Common myeloid progenitor, CD34-positive (primary cell): Measurements from ENCODE around the gene RPL37A.

Experiments
- CTCF ChIA-PET: fragments of 350-600 bp; sonication (Branson Sonifier 250); formaldehyde crosslinking; loops from one replicate; lab custom pipeline; 2021; ENCODE audit warnings: antibody characterized with exemption; lab: Charles Lee
- POLR2A ChIA-PET: fragments of 350-600 bp; sonication (Branson Sonifier 250); formaldehyde crosslinking; loops from one replicate; lab custom pipeline; 2021; ENCODE audit warnings: antibody characterized with exemption; lab: Charles Lee
- DNase-seq, 3 donors: peaks; one replicate each; pipeline versions ENCODE4 v3.0.0 to v3.0.0-alpha.2; 2013
- H3K27ac ChIP-seq, 2 experiments: 1 replicate in 1 of 2; 2 replicates in 1 of 2; pipeline ENCODE4 v1.7.0; 2013; ENCODE audit warnings: inconsistent platforms in 2 of 2, low read length in 2 of 2, mild to moderate bottlenecking in 2 of 2, low read depth in 1 of 2, moderate library complexity in 1 of 2; ENCODE audit not compliant: severe bottlenecking in 2 of 2, insufficient read depth in 1 of 2, poor library complexity in 1 of 2
- H3K27me3 ChIP-seq, 5 experiments: replicated peaks in 2 of 5; 1 replicate in 3 of 5; 2 replicates in 2 of 5; pipeline versions ENCODE4 v1.6.1 to v1.7.0; 2013; ENCODE audit warnings: low read length in 4 of 5, mild to moderate bottlenecking in 2 of 5, moderate library complexity in 2 of 5, inconsistent platforms in 1 of 5; ENCODE audit not compliant: insufficient read depth in 5 of 5, control insufficient read depth in 4 of 5
- H3K36me3 ChIP-seq, 4 experiments: 1 replicate in 2 of 4; 2 replicates in 2 of 4; pipeline versions ENCODE4 v1.6.1 to v1.7.0; 2013; ENCODE audit warnings: low read length in 3 of 4, control low read depth in 1 of 4, mild to moderate bottlenecking in 1 of 4; ENCODE audit not compliant: control insufficient read depth in 4 of 4, insufficient read depth in 4 of 4
- H3K4me1 ChIP-seq, 4 experiments: 1 replicate in 3 of 4; 2 replicates in 1 of 4; pipeline versions ENCODE4 v1.6.1 to v1.7.1; 2013; ENCODE audit warnings: low read length in 3 of 4, mild to moderate bottlenecking in 3 of 4, control low read depth in 1 of 4, inconsistent platforms in 1 of 4, moderate library complexity in 1 of 4; ENCODE audit not compliant: control insufficient read depth in 4 of 4, insufficient read depth in 4 of 4; ENCODE audit errors: control extremely low read depth in 1 of 4
- H3K4me3 ChIP-seq, 7 experiments: 1 replicate in 4 of 7; 2 replicates in 3 of 7; pipeline versions ENCODE4 v1.5.1 to v1.7.0; 2013; ENCODE audit warnings: mild to moderate bottlenecking in 7 of 7, low read length in 6 of 7, moderate library complexity in 6 of 7, inconsistent platforms in 2 of 7, low read depth in 2 of 7, control low read depth in 1 of 7; ENCODE audit not compliant: insufficient read depth in 4 of 7, control insufficient read depth in 1 of 7; ENCODE audit errors: extremely low read depth in 1 of 7
- H3K9me3 ChIP-seq, 5 experiments: 1 replicate in 4 of 5; 2 replicates in 1 of 5; pipeline versions ENCODE4 v1.6.1 to v1.7.1; 2013; ENCODE audit warnings: low read length in 4 of 5, mild to moderate bottlenecking in 2 of 5, inconsistent platforms in 1 of 5, low read depth in 1 of 5, moderate library complexity in 1 of 5; ENCODE audit not compliant: control insufficient read depth in 4 of 5, insufficient read depth in 2 of 5; ENCODE audit errors: control extremely low read depth in 1 of 5
- WGBS: methylation state at CpG from one replicate; pipeline ENCODE4 v1.1.5; 2013; ENCODE audit not compliant: insufficient coverage; 5-methylcytosine and 5-hydroxymethylcytosine counted together

Gene RPL37A

DNA sequence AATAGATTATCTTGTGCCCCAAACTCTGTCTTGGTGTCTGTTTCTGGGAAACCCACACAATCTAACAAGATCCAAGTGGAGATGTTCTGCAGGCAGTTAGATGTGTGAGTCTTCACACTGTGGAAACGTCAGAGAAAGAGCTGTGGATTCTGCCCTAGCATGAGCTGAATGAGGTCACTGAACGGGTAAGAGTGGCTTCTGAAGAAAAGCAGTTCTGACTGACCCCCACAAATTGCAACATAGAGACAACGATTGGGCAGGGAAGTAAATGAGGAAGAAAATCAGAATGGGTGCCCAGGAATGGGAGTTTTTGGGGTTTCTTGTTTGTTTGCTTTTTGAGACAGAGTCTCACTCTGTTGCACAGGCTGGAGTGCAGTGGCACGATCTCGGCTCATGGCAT is 12.9 kb upstream of the RPL37A start:
- no peak overlapping the region for H3K4me3 ChIP-seq
- H3K27me3 ChIP-seq: no peaks in the 10 kb centered on the region
- no peaks in the 10 kb centered on the region for H3K9me3 ChIP-seq
- 91% methylated on average over 4 of the region's 5 CpGs for WGBS
- POLR2A ChIA-PET: no interaction called here
- DNase-seq: no peak
- H3K4me1 ChIP-seq: peaks cover 0 to 41% (median 23%) of the 10 kb centered on the region in 4 experiments
- CTCF ChIA-PET: interaction anchor here (1.6 to 3.3 kb wide), 3 partner anchors 8 to 62 kb away, joined by 5 to 16 read pairs (median 11); no protein-coding TSS in a partner anchor
- peaks cover 5 to 19% (median 12%) of the 10 kb centered on the region in 4 experiments for H3K36me3 ChIP-seq
- H3K27ac ChIP-seq: no peak overlapping the region

DNA sequence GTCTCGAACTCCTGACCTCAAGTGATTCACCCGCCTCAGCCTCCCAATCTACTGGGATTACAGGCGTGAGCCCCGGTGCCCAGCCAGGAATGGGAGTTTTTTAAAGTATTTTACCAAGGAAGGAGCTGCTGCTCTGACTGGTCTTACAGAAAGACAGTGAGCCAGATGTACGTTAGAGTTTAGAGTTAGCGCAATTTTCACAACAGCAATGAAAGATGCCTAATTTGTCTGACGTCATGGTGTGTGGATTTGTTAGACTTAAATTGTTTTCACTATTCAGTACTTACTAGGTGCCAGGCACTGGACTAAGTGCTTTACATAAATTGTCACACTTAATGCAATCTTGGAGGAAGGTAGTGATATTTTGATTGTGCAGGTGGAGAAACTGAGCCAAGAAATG is 12.4 kb upstream of the RPL37A start:
- H3K27me3 ChIP-seq: no peaks in the 10 kb centered on the region
- WGBS: 97% methylated on average over 5 of the region's 7 CpGs
- ChIA-PET POLR2A (no interaction called here), CTCF (interaction anchor here (1.0 to 3.3 kb wide), 4 partner anchors 9 to 63 kb away, joined by 3 to 16 read pairs (median 8); no protein-coding TSS in a partner anchor)
- H3K36me3 ChIP-seq: peaks cover 5 to 17% (median 11%) of the 10 kb centered on the region in 4 experiments
- peaks cover 0 to 43% (median 23%) of the 10 kb centered on the region in 4 experiments for H3K4me1 ChIP-seq
- H3K9me3 ChIP-seq: no peaks in the 10 kb centered on the region
- H3K27ac ChIP-seq: no peak overlapping the region
- H3K4me3 ChIP-seq: no peak overlapping the region
- no peak for DNase-seq

DNA sequence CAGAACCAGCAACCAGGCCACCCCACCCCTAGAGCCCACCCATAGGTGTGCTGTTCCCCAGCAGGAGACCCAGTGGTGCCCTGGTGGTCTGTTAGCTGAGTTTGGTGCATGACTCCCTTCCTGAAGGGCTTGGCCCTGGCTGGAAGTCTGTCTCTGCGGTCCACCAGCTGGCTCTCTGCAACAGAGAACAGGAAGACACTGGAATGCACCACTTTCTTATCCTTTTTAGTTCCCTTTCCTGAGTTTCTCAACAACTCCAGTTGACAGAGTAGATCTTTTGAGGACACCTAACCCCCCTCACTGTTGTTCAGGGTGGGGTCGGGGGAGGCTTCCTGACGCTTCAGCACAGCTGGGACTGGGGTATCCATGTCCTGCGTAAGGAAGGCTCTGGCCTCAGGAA is 11.9 kb upstream of the RPL37A start:
- Histone ChIP-seq H3K36me3 (peaks cover 5 to 15% (median 11%) of the 10 kb centered on the region in 4 experiments), H3K27me3 (no peaks in the 10 kb centered on the region), H3K4me1 (peaks cover 0 to 45% (median 23%) of the 10 kb centered on the region in 4 experiments), H3K4me3 (peak overlapping the region in 1 of 7 experiments; percentile 32), H3K9me3 (no peaks in the 10 kb centered on the region), H3K27ac (no peak overlapping the region)
- peak in 2 of 3 donors; percentile 61 to 66 for DNase-seq
- WGBS: 18% methylated on average over 4 of the region's 4 CpGs
- ChIA-PET POLR2A (interaction anchor here (0.6 kb wide), 1 partner anchor 154 kb away, joined by 3 read pairs; no protein-coding TSS in a partner anchor), CTCF (interaction anchor here (1.0 to 3.3 kb wide), 3 partner anchors 9 to 29 kb away, joined by 3 to 16 read pairs (median 11); no protein-coding TSS in a partner anchor)

DNA sequence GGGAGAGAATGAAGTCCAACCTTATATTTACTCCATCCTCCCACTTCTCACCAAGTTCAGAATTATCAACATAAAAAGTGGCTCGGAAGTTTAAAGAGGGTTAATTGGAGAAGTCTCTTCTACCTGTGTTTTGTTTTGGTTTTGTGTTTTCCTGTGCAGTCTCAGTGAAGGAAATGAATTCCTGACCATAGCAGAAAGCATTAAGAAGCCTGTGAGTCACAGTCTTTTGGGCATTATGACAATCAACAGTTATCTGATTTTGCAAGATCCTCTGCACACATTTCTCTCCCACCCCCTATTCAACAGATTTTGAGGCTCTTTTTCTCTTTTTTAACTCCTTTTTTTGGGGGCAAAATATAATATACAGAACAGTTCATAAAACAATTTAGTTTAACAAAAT is 8.6 kb upstream of the RPL37A start:
- 80% methylated on average over 1 of the region's 1 CpG for WGBS
- peak in 2 of 3 donors; percentile 45 to 63 for DNase-seq
- ChIA-PET CTCF (no interaction called here), POLR2A (no interaction called here)
- H3K4me1 ChIP-seq: peaks cover 0 to 68% (median 30%) of the 10 kb centered on the region in 4 experiments
- no peaks in the 10 kb centered on the region for H3K27me3 ChIP-seq
- no peaks in the 10 kb centered on the region for H3K36me3 ChIP-seq
- no peak overlapping the region for H3K4me3 ChIP-seq
- no peak overlapping the region for H3K27ac ChIP-seq
- no peaks in the 10 kb centered on the region for H3K9me3 ChIP-seq

DNA sequence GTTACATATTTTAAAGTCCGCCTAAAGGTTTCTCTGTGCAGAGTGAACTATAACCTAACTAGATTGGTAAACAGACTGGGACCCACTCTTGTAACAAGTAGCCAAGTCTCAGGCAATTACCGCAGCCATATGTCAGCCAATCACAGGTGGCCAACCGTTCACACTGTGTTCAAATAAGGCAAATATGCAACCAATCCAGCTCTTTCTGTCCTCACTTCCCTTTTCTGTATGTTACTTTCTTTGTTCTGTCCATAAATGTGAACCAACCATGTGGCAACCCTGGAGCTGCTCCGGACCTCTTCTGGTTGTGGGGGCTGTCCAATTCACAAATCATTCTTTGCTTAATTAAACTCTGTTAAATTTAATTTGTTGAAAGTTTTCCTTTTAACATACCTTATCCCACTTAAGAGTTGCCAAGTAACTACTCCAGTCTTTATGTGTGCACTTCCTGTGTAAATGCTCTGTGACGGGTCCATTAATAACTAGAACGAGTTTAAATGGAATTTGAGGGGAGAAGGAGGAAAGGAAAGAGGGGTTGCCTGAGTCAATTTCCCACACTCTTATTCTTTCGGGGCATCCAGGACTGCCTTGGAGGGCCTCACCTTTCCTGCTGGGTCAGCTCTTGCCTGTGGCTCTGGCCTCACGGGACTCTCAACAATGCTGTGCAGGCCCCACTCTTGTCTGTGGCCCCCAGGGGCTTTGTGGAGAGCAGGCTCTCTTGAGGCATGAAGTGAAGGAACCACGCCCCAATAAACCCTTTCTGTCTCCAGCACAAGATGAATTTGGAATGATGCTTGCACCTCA is 6.6 kb upstream of the RPL37A start:
- Histone ChIP-seq H3K27ac (no peak overlapping the region), H3K36me3 (no peaks in the 10 kb centered on the region), H3K4me1 (peaks cover 0 to 64% (median 30%) of the 10 kb centered on the region in 4 experiments), H3K4me3 (no peak overlapping the region), H3K9me3 (no peaks in the 10 kb centered on the region), H3K27me3 (no peaks in the 10 kb centered on the region)
- WGBS: 92% methylated on average over 6 of the region's 9 CpGs
- POLR2A ChIA-PET: interaction anchor here (0.6 kb wide), 1 partner anchor 350 kb away, joined by 4 read pairs; no protein-coding TSS in a partner anchor
- peak in 2 of 3 donors; percentile 22 to 37 for DNase-seq
- CTCF ChIA-PET: no interaction called here

DNA sequence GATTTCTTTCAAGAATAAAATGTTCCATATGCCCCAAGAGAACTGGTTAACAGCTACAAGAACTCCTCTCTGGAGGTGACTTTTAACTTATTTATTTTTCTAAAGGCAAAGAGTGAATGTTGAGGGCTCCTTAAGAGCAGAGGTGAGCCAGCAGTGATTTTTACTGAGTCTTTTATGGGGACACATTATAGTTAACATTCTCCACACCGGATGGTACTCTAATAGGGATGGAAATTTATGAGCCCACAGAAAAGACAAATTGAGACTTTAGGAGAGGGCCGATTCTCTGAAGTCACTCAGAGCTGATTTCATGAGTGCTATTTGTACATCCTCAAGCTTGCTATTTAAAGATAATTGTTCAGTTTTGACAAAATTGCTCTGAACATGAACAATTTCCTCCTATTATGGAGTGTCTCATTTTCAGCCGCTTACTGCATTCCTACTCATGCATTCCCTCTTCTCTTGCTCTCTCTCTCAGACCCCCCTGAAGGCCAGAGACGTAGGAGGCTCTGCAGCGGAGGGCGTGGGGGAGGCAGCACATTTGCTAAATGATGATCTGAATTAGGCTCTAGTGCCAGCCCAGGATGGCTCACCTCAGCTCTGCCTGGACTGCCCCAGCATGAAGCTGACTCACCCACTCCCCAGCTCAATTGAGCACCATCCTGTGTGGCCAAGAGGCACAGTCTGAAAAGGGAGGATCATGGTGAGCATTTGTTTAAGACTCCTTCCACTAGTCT is 5.9 kb upstream of the RPL37A start:
- ChIA-PET CTCF (no interaction called here), POLR2A (no interaction called here)
- H3K4me1 ChIP-seq: peaks cover 0 to 65% (median 29%) of the 10 kb centered on the region in 4 experiments
- H3K36me3 ChIP-seq: no peaks in the 10 kb centered on the region
- H3K27ac ChIP-seq: no peak overlapping the region
- no peak overlapping the region for H3K4me3 ChIP-seq
- no peaks in the 10 kb centered on the region for H3K9me3 ChIP-seq
- DNase-seq: no peak
- H3K27me3 ChIP-seq: no peaks in the 10 kb centered on the region
- 100% methylated on average over 2 of the region's 6 CpGs for WGBS
